Pancreas (tissue), 10 donors: ENCODE data around the gene ABAT. TPM values are rescaled to one million over a fixed set of nuclear protein-coding genes. Genes with fewer than 3 reads are reported as not detected.
A peak's percentile ranks its signal among the peaks of the same experiment; 100 is the strongest.

Experiments used
- ATAC-seq, 4 donors: fragments of 200-7000 bp; cut with Tn5 transposase; one replicate each; pipeline versions ENCODE4 v1.8.0 to v1.9.1; 2020; ENCODE audit warnings: mild to moderate bottlenecking in 4 of 4, moderate library complexity in 4 of 4
- DNase-seq, 6 donors: peaks; one replicate each; pipeline ENCODE4 v3.0.0-alpha.2; 2020
- FAIRE-seq: peaks from 2 replicates; lab custom pipeline; 2012; peaks lifted over from hg19 to GRCh38; lab: Jason Lieb, UNC
- H3K27ac ChIP-seq, 4 donors: fragments of 200-600 bp; sonication (generic); 1 replicate in 3 of 4; 2 replicates in 1 of 4; pipeline versions ENCODE4 v1.5.0 to v1.8.0; 2020
- H3K27me3 ChIP-seq, 4 donors: fragments of 200-600 bp; one replicate each; pipeline ENCODE4 v1.8.0; 2021
- H3K36me3 ChIP-seq, 3 donors: fragments of 200-600 bp; sonication (generic) in 1 of 3; one replicate each; pipeline versions ENCODE4 v1.5.0 to v1.8.0; 2020 to 2021
- H3K4me1 ChIP-seq, 3 donors: fragments of 200-600 bp; one replicate each; pipeline ENCODE4 v1.8.0; 2021
- H3K4me3 ChIP-seq, 4 donors: fragments of 200-600 bp; sonication (generic) in 2 of 4; one replicate each; pipeline versions ENCODE4 v1.5.0 to v1.8.0; 2020 to 2021
- H3K9me3 ChIP-seq, 4 donors: fragments of 200-600 bp; one replicate each; pipeline ENCODE4 v1.8.0; 2021
- CTCF ChIP-seq, 4 donors: fragments of 200-600 bp; sonication (generic) in 3 of 4; IDR thresholded peaks; one replicate each; pipeline versions ENCODE4 v1.5.0 to v1.8.0; 2021; ENCODE audit warnings: antibody characterized with exemption in 4 of 4
- WGBS, 2 donors: extraction: QIAGEN DNeasy Blood & Tissue Kit; methylation state at CpG; one replicate each; pipeline ENCODE4 v1.1.7; 2013; 5-methylcytosine and 5-hydroxymethylcytosine counted together
- intact Hi-C, 3 donors: fragments of 100-400 bp; cut with DNase I; formaldehyde crosslinking; loops; one replicate each; pipeline versions ENCODE4 v1.11.1 to v1.14.2; 2022
- polyA plus RNA-seq, 2 donors: library from polyadenylated mRNA; stranded (reverse); fragments of 200-250 nt; gene quantifications; one replicate each; pipeline ENCODE4 v1.2.3, GENCODE V29; 2013
- total RNA-seq, 6 donors: library from RNA; stranded (reverse); fragmentation: NEBNext Ultra II Directional in 4 of 6; extraction: Animal tissue kit (Norgen Biotek cat#: 25700) in 4 of 6; gene quantifications; one replicate each; pipeline versions ENCODE4 v1.2.1 to v1.2.4, GENCODE V29; 2021 to 2023
- donor health status: healthy with polysubstance abuse.
- donor health status: DM: no; HTN: no; CAD: no; lungs with moderate emphysema.
- donor health status: DM: no; HTN: no; CAD: no.
- donor health status: control.
- donor health status: control.
- donor health status: Bipolar disorder and iron deficiency.
- donor health status: DM: yes; HTN: yes; CAD: no.
- donor health status: DM: no; HTN: no; CAD: no.
- donor health status: DM: no; HTN: no; CAD: no.
- donor health status: DM: yes; HTN: yes; CAD: no.

ABAT gene
- total and polyA plus RNA-seq, 8 donors, result 21.5 to 50.2 (median 29.1) TPM

GRCh38 chr16:8677481-8677880, 3.1 kb downstream of the ABAT start:
- WGBS, 2 donors, result 43 to 45% methylated on average over 5 of the region's 5 CpGs
- intact Hi-C loops, result no loop called here
- H3K4me3 ChIP-seq, result no peak overlapping the region
- no peak for TF ChIP-seq CTCF (IDR thresholded peaks at IDR 0.05)
- H3K36me3 ChIP-seq, result no peaks in the 10 kb centered on the region
- no peak for ATAC-seq
- peaks cover 5 to 47% (median 13%) of the 10 kb centered on the region in 3 donors for H3K4me1 ChIP-seq
- H3K27me3 ChIP-seq, result no peaks in the 10 kb centered on the region
- no peak for FAIRE-seq
- H3K9me3 ChIP-seq, result no peaks in the 10 kb centered on the region
- H3K27ac ChIP-seq, result peak overlapping the region in 2 of 4 donors; percentile 23 to 28
- no peak for DNase-seq

GRCh38 chr16:8678068-8678927, 3.9 kb downstream of the ABAT start:
- no peak for TF ChIP-seq CTCF (IDR thresholded peaks at IDR 0.05)
- no peaks in the 10 kb centered on the region for H3K27me3 ChIP-seq
- intact Hi-C loops, result no loop called here
- no peaks in the 10 kb centered on the region for H3K36me3 ChIP-seq
- no peaks in the 10 kb centered on the region for H3K9me3 ChIP-seq
- ATAC-seq (peak; percentile 6 to 25 (median 10)), FAIRE-seq (no peak), DNase-seq (no peak)
- peak overlapping the region in 2 of 4 donors; percentile 72 to 79 for H3K27ac ChIP-seq
- H3K4me1 ChIP-seq, result peaks cover 5 to 47% (median 13%) of the 10 kb centered on the region in 3 donors
- WGBS, 2 donors, result 46 to 66% methylated on average over 7 of the region's 7 CpGs
- H3K4me3 ChIP-seq, result no peak overlapping the region

- DNase-seq (no peak), ATAC-seq (peak in 2 of 4 donors; percentile 3 to 11), FAIRE-seq (no peak)
- Histone ChIP-seq H3K27me3 (no peaks in the 10 kb centered on the region), H3K36me3 (no peaks in the 10 kb centered on the region), H3K27ac (peak overlapping the region in 3 of 4 donors; percentile 22 to 79 (median 72)), H3K4me1 (peaks cover 5 to 47% (median 13%) of the 10 kb centered on the region in 3 donors), H3K4me3 (no peak overlapping the region), H3K9me3 (no peaks in the 10 kb centered on the region)
- intact Hi-C loops, result no loop called here
- 19 to 25% methylated on average over 2 of the region's 2 CpGs for WGBS, 2 donors
- TF ChIP-seq CTCF (IDR thresholded peaks at IDR 0.05), result no peak
These were observed 4.7 kb downstream of the ABAT start for GRCh38 chr16:8679151-8679550.

GRCh38 chr16:8682551-8683259, 8.3 kb downstream of the ABAT start:
- no peak for DNase-seq

More at GRCh38 chr16:8682551-8683259, 8.3 kb downstream of the ABAT start:
- no peak for TF ChIP-seq CTCF (IDR thresholded peaks at IDR 0.05)
- Histone ChIP-seq H3K27ac (peak overlapping the region in 1 of 4 donors; percentile 0), H3K36me3 (no peaks in the 10 kb centered on the region), H3K27me3 (no peaks in the 10 kb centered on the region), H3K9me3 (no peaks in the 10 kb centered on the region), H3K4me1 (peaks cover 17 to 44% (median 17%) of the 10 kb centered on the region in 3 donors), H3K4me3 (no peak overlapping the region)
- no peak for ATAC-seq
- FAIRE-seq, result no peak
- 42 to 54% methylated on average over 9 of the region's 9 CpGs for WGBS, 2 donors
- intact Hi-C loops, result no loop called here
